Astrocyte of the cerebellum (primary cell): ENCODE data around the gene KCNK13.

ENCODE experiments used
- DNase-seq: peaks from one replicate; pipeline ENCODE4 v3.0.0-alpha.2; 2011; ENCODE audit warnings: low read depth
- H3K4me3 ChIP-seq: 2 replicates; pipeline ENCODE4 v1.5.1; 2011; ENCODE audit warnings: mild to moderate bottlenecking, low read depth, low read length, moderate library complexity
- CTCF ChIP-seq: IDR thresholded peaks from 2 replicates; pipeline ENCODE4 v1.5.1; 2012; ENCODE audit warnings: low read length, low read depth, moderate library complexity, mild to moderate bottlenecking; ENCODE audit errors: missing control alignments
- in situ Hi-C: cut with HindIII; loops from 2 replicates; pipeline ENCODE4 v1.10.0; 2017; ENCODE audit warnings: low sequenced_read_pairs

The KCNK13 gene

GRCh38 chr14:90049390-90049789 lies 12.4 kb upstream of the KCNK13 start:
- in situ Hi-C loops: no loop called here
- H3K4me3 ChIP-seq: no peak overlapping the region
- TF ChIP-seq CTCF: no peak
- DNase-seq: no peak

DNA sequence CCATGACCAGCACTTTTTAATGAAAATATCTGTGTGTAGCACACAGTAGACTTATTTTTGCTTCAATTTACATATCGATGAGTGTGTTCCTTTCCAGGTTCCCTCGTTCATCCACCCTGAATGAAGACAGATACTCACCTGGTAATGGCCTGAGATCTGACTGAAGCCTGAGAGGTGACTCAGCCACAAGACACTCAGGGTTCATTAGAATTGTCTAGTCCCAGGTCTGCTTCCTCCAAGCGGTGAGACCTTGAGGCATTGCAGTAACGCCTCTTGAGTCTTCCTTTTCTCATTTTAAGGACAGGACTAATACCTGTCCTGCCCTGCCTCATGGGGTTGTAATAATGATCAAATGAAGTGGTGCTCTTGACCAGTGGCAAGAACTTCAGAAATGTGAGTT lies 11.5 kb upstream of the KCNK13 start:
- in situ Hi-C loops: no loop called here
- DNase-seq: no peak
- no peak for TF ChIP-seq CTCF
- no peak overlapping the region for H3K4me3 ChIP-seq

- in situ Hi-C loops: no loop called here
- no peak for TF ChIP-seq CTCF
- H3K4me3 ChIP-seq: no peak overlapping the region
- no peak for DNase-seq
Observed at GRCh38 chr14:90053044-90053443, 8.8 kb upstream of the KCNK13 start.

DNA sequence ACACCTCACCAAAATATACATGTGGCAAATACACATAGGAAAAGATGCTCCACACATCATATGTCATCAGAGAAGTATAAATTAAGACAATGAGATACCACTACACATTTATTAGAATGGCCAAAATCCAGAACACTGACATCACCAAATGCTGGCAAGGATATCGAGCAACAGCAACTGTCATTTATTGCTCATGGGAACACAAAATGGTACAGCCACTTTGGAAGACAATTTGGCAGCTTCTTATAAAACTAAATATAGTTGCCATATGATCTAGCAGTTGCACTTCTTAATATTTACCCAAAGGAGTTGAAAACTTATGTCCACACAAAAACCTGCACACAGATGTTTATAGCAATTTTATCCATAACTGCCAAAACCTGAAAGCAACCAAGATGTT lies 7.0 kb upstream of the KCNK13 start:
- no peak for TF ChIP-seq CTCF
- DNase-seq: no peak
- in situ Hi-C loops: no loop called here
- H3K4me3 ChIP-seq: no peak overlapping the region

GRCh38 chr14:90056826-90057225 lies 5.0 kb upstream of the KCNK13 start:
- no peak for TF ChIP-seq CTCF
- no peak for DNase-seq
- H3K4me3 ChIP-seq: no peak overlapping the region
- in situ Hi-C loops: no loop called here

- no peak overlapping the region for H3K4me3 ChIP-seq
- in situ Hi-C loops: no loop called here
- no peak for DNase-seq
- TF ChIP-seq CTCF: no peak
Observed at GRCh38 chr14:90058876-90059458, 2.8 kb upstream of the KCNK13 start.
